CD4-positive, alpha-beta T cell (primary cell): Measurements from ENCODE around the gene NTM. TPM values are rescaled to one million over a fixed set of nuclear protein-coding genes. Genes with fewer than 3 reads are reported as not detected.

ENCODE experiments used
- ATAC-seq: fragments of 200-7000 bp; cut with Tn5 transposase; one replicate; pipeline ENCODE4 v1.10.0; 2022; ENCODE audit warnings: mild to moderate bottlenecking; ENCODE audit not compliant: poor library complexity
- CTCF ChIA-PET: fragments of 350-600 bp; sonication (Branson Sonifier 250); formaldehyde crosslinking; loops from one replicate; lab custom pipeline; 2021; ENCODE audit warnings: antibody characterized with exemption, inconsistent platforms; lab: Charles Lee
- POLR2A ChIA-PET: fragments of 350-600 bp; sonication (Branson Sonifier 250); formaldehyde crosslinking; loops from one replicate; lab custom pipeline; 2021; ENCODE audit warnings: antibody characterized with exemption, inconsistent platforms; lab: Charles Lee
- DNase-seq, 14 experiments: peaks; one replicate each; pipeline ENCODE4 v3.0.0-alpha.2; 2013 to 2020; ENCODE audit warnings: mixed read lengths in 2 of 14
- H3K27ac ChIP-seq, 2 donors: one replicate each; pipeline versions ENCODE4 v1.5.1 to v1.7.0; 2013; ENCODE audit warnings: low read length in 2 of 2, low read depth in 1 of 2, mild to moderate bottlenecking in 1 of 2
- H3K27me3 ChIP-seq, 2 experiments: 1 replicate in 1 of 2; 2 replicates in 1 of 2; pipeline versions ENCODE4 v1.6.1 to v1.7.0; 2013; ENCODE audit warnings: low read length in 2 of 2, control low read depth in 1 of 2, mild to moderate bottlenecking in 1 of 2, moderate library complexity in 1 of 2; ENCODE audit not compliant: insufficient read depth in 2 of 2, control insufficient read depth in 1 of 2
- H3K36me3 ChIP-seq: one replicate; pipeline ENCODE4 v1.6.1; 2013; ENCODE audit warnings: low read length, control low read depth; ENCODE audit not compliant: insufficient read depth
- H3K4me1 ChIP-seq: one replicate; pipeline ENCODE4 v1.6.1; 2013; ENCODE audit warnings: low read length, control low read depth; ENCODE audit not compliant: insufficient read depth
- H3K4me3 ChIP-seq: one replicate; pipeline ENCODE4 v1.5.1; 2013; ENCODE audit warnings: mild to moderate bottlenecking, low read length, moderate library complexity
- H3K9me3 ChIP-seq, 2 experiments: 1 replicate in 1 of 2; 2 replicates in 1 of 2; pipeline versions ENCODE4 v1.6.1 to v1.7.0; 2013; ENCODE audit warnings: low read length in 2 of 2, mild to moderate bottlenecking in 2 of 2, control low read depth in 1 of 2, moderate library complexity in 1 of 2; ENCODE audit not compliant: control insufficient read depth in 1 of 2, insufficient read depth in 1 of 2
- H3K27ac Mint-ChIP-seq: one replicate; pipeline ENCODE4 v1.8.0; 2020; ENCODE audit warnings: mixed read lengths
- H3K27me3 Mint-ChIP-seq: one replicate; pipeline ENCODE4 v1.8.0; 2021; ENCODE audit warnings: mixed read lengths
- H3K36me3 Mint-ChIP-seq: one replicate; pipeline ENCODE4 v1.8.0; 2021; ENCODE audit warnings: low read depth, mixed read lengths
- H3K4me1 Mint-ChIP-seq: one replicate; pipeline ENCODE4 v1.8.0; 2021; ENCODE audit warnings: low read depth, mixed read lengths
- H3K4me3 Mint-ChIP-seq: one replicate; pipeline ENCODE4 v1.8.0; 2020; ENCODE audit warnings: mild to moderate bottlenecking, mixed read lengths
- H3K9me3 Mint-ChIP-seq: one replicate; pipeline ENCODE4 v1.8.0; 2020; ENCODE audit warnings: mixed read lengths
- intact Hi-C, 2 experiments: fragments of 100-400 bp; cut with DNase I in 1 of 2; cut with micrococcal nuclease in 1 of 2; formaldehyde crosslinking; loops; one replicate each; pipeline versions ENCODE4 v1.15.1 to v1.9.0; 2023 to 2025; cut with DNase I, micrococcal nuclease
- total RNA-seq, 174 experiments: library from RNA in 2 of 174; stranded (reverse) in 2 of 174; gene quantifications; one replicate each; pipeline ENCODE4 v1.2.3 and lab custom pipeline; 2021 to 2026
- TF ChIP-seq, protein P1 (sequence below): fragments of 200-600 bp; IDR thresholded peaks from one replicate; pipeline ENCODE4 v1.8.0; 2022; ENCODE audit warnings: antibody characterized with exemption, mild to moderate bottlenecking

Gene NTM
- total RNA-seq, 2 experiments from 2014 or later, result not detected

DNA sequence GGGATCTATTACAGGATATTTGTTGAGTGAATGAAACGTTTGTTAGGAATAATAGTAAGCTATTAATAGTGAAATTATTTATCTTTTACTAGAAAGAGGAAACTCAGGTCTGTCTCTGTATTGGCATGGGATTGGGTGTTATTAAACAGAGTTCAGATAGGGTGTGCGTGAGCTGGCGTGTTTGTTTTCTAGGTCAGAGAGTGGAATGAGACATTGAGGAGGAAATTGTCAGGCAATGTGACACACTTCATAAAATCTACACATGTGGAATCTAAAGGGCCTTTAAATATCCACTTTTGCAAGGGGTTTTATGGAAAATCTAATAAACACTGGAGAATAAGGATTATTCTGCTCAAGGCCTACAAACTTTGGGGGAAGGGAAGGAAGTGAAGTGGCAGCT is 552.9 kb downstream of the NTM start:
- POLR2A ChIA-PET, result no interaction called here
- Histone ChIP-seq H3K27me3 (no peaks in the 10 kb centered on the region), H3K27ac (no peak overlapping the region), H3K4me3 (no peak overlapping the region), H3K4me1 (no peaks in the 10 kb centered on the region), H3K36me3 (no peaks in the 10 kb centered on the region), H3K9me3 (peaks cover 0 to 5% of the 10 kb centered on the region in 2 experiments)
- intact Hi-C loops, result no loop called here
- TF ChIP-seq, protein P1, sequence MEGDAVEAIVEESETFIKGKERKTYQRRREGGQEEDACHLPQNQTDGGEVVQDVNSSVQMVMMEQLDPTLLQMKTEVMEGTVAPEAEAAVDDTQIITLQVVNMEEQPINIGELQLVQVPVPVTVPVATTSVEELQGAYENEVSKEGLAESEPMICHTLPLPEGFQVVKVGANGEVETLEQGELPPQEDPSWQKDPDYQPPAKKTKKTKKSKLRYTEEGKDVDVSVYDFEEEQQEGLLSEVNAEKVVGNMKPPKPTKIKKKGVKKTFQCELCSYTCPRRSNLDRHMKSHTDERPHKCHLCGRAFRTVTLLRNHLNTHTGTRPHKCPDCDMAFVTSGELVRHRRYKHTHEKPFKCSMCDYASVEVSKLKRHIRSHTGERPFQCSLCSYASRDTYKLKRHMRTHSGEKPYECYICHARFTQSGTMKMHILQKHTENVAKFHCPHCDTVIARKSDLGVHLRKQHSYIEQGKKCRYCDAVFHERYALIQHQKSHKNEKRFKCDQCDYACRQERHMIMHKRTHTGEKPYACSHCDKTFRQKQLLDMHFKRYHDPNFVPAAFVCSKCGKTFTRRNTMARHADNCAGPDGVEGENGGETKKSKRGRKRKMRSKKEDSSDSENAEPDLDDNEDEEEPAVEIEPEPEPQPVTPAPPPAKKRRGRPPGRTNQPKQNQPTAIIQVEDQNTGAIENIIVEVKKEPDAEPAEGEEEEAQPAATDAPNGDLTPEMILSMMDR, result no peak
- no peaks in the 10 kb centered on the region for H3K4me1 Mint-ChIP-seq
- CTCF ChIA-PET, result no interaction called here
- H3K36me3 Mint-ChIP-seq, result no peaks in the 10 kb centered on the region
- DNase-seq (no peak), ATAC-seq (no peak)
- no peaks in the 10 kb centered on the region for H3K9me3 Mint-ChIP-seq
- no peaks in the 10 kb centered on the region for H3K27me3 Mint-ChIP-seq
- no peak overlapping the region for H3K4me3 Mint-ChIP-seq
- no peak overlapping the region for H3K27ac Mint-ChIP-seq

DNA sequence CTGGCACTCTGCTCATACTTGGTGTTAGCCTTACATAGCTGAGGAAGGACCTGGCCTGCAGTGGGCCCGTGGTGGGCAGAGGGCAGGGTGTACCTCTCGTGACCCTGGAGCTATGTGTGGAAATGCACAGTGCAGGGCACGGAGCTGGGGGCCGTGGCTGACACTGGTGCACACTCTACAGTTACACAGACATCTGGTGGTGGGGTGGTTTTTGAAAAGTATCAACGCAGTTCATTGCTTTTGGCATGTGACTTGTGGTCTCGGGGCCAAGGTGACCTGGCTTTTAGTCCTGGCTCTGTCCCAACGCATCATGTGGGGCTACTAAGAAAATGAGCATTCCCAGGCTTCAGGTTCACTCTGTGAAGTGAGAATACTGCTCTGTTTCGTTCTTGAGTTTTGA is 553.6 kb downstream of the NTM start:
- Mint-ChIP-seq H3K9me3 (no peaks in the 10 kb centered on the region), H3K4me3 (no peak overlapping the region), H3K4me1 (no peaks in the 10 kb centered on the region), H3K36me3 (no peaks in the 10 kb centered on the region), H3K27ac (no peak overlapping the region), H3K27me3 (no peaks in the 10 kb centered on the region)
- Histone ChIP-seq H3K36me3 (no peaks in the 10 kb centered on the region), H3K27ac (no peak overlapping the region), H3K4me1 (no peaks in the 10 kb centered on the region), H3K9me3 (peaks cover 0 to 5% of the 10 kb centered on the region in 2 experiments), H3K4me3 (no peak overlapping the region), H3K27me3 (no peaks in the 10 kb centered on the region)
- TF ChIP-seq, protein P1, result no peak
- intact Hi-C loops, result no loop called here
- DNase-seq (no peak), ATAC-seq (no peak)
- ChIA-PET POLR2A (no interaction called here), CTCF (no interaction called here)

DNA sequence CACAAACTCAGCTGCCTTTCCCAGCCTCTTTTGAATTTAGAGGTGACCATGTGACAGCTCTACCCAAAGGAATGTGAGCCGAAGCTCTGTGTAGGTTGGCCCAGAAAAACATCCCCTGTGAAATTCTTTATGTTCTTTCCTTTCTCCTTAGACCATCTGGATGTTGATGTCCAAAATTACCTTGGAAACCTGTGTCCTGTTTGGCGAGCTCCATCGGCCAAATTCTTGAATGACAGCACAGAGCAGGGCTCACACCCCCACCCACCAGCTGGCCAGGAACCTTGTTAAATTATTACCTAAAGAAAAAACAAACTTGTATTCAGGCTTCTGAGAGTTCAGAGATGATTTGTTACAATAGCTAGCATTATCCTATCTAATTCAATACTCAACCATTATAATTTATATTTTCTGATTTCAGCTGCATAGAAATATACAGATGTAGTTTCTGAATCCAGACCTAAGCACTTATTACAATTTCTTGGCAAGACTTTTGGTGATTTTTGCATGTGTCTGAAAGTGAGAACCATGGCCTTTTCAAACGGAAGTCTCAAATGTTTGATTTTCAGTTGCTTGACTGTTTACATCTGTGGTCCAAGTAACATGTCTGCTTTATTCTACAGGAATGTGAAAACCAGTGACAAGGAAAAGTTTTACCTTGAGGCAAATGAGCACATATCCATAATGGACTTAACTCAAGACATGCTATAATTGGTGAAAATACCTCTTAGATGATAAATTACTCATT is 554.2 kb downstream of the NTM start:
- H3K36me3 Mint-ChIP-seq, result no peaks in the 10 kb centered on the region
- H3K4me3 Mint-ChIP-seq, result no peak overlapping the region
- ATAC-seq (no peak), DNase-seq (no peak)
- no peak overlapping the region for H3K4me3 ChIP-seq
- H3K27me3 ChIP-seq, result no peaks in the 10 kb centered on the region
- TF ChIP-seq, protein P1, result no peak
- no peak overlapping the region for H3K27ac Mint-ChIP-seq
- H3K4me1 ChIP-seq, result no peaks in the 10 kb centered on the region
- H3K9me3 Mint-ChIP-seq, result no peaks in the 10 kb centered on the region
- ChIA-PET CTCF (no interaction called here), POLR2A (no interaction called here)
- H3K36me3 ChIP-seq, result no peaks in the 10 kb centered on the region
- no peaks in the 10 kb centered on the region for H3K27me3 Mint-ChIP-seq
- no peak overlapping the region for H3K27ac ChIP-seq
- intact Hi-C loops, result no loop called here
- H3K4me1 Mint-ChIP-seq, result no peaks in the 10 kb centered on the region
- peaks cover 0 to 5% of the 10 kb centered on the region in 2 experiments for H3K9me3 ChIP-seq
